Neural cell (in vitro differentiated cells): ENCODE results near the gene AHCYL1. TPM values are rescaled to one million over a fixed set of nuclear protein-coding genes. Genes with fewer than 3 reads are reported as not detected.

ENCODE experiments used
- H2AFZ ChIP-seq: fragments of 200-600, 300-800 bp; sonication (generic), shearing (Covaris generic); 2 replicates; pipeline ENCODE4 v1.6.0; 2014; ENCODE audit warnings: low read depth, mild to moderate bottlenecking, antibody characterized with exemption, low read length, moderate library complexity
- H3F3A ChIP-seq: fragments of 200-600 bp; shearing (Covaris generic); 2 replicates; pipeline ENCODE4 v1.6.1; 2016; ENCODE audit warnings: mild to moderate bottlenecking, moderate library complexity, mixed read lengths, antibody characterized with exemption, low read length; ENCODE audit not compliant: insufficient read depth, poor library complexity, severe bottlenecking
- H3K27ac ChIP-seq: fragments of 200-600, 300-800 bp; sonication (generic), shearing (Covaris generic); 2 replicates; pipeline ENCODE4 v1.5.1; 2014; ENCODE audit warnings: mild to moderate bottlenecking, low read length, moderate library complexity
- H3K27me3 ChIP-seq: fragments of 300-800, 200-600 bp; sonication (generic), shearing (Covaris generic); 2 replicates; pipeline ENCODE4 v1.6.0; 2014; ENCODE audit warnings: mild to moderate bottlenecking, low read depth, low read length, moderate library complexity; ENCODE audit not compliant: insufficient read depth
- H3K36me3 ChIP-seq: fragments of 300-800, 200-600 bp; sonication (generic), shearing (Covaris generic); 2 replicates; pipeline ENCODE4 v1.5.1; 2014; ENCODE audit warnings: mild to moderate bottlenecking, antibody characterized with exemption, low read length, moderate library complexity; ENCODE audit not compliant: insufficient read depth
- H3K4me2 ChIP-seq: fragments of 300-800, 200-600 bp; sonication (generic), shearing (Covaris generic); 2 replicates; pipeline ENCODE4 v1.6.0; 2014; ENCODE audit warnings: mild to moderate bottlenecking, low read length
- H3K4me3 ChIP-seq: fragments of 300-800, 200-600 bp; sonication (generic), shearing (Covaris generic); 2 replicates; pipeline ENCODE4 v1.5.1; 2014; ENCODE audit warnings: mild to moderate bottlenecking, low read length, moderate library complexity
- H3K79me2 ChIP-seq: fragments of 200-600 bp; shearing (Covaris generic); replicated peaks from 2 replicates; pipeline ENCODE4 v1.6.0; 2014; ENCODE audit warnings: mild to moderate bottlenecking, low read length, moderate library complexity; ENCODE audit not compliant: insufficient read depth
- H3K9ac ChIP-seq: fragments of 300-800, 200-600 bp; sonication (generic), shearing (Covaris generic); 2 replicates; pipeline ENCODE4 v1.6.1; 2016; ENCODE audit warnings: mild to moderate bottlenecking, low read length, mixed read lengths
- H3K9me2 ChIP-seq: fragments of 200-600 bp; shearing (Covaris generic); 2 replicates; pipeline ENCODE4 v1.6.1; 2016; ENCODE audit warnings: mild to moderate bottlenecking, low read length, mixed read lengths; ENCODE audit not compliant: insufficient read depth
- H3K9me3 ChIP-seq: fragments of 200-600, 300-800 bp; sonication (generic), shearing (Covaris generic); 2 replicates; pipeline ENCODE4 v1.6.1; 2016; ENCODE audit warnings: mild to moderate bottlenecking, mixed run types, low read length, moderate library complexity, mixed read lengths
- H4K20me1 ChIP-seq: fragments of 200-600 bp; shearing (Covaris generic); 2 replicates; pipeline ENCODE4 v1.6.1; 2016; ENCODE audit warnings: mild to moderate bottlenecking, mixed run types; ENCODE audit not compliant: insufficient read depth
- CTCF ChIP-seq: fragments of 450-650 bp; IDR thresholded peaks from 2 replicates; pipeline ENCODE4 v1.5.1; 2014; ENCODE audit warnings: antibody characterized with exemption, mild to moderate bottlenecking, moderate library complexity; ENCODE audit not compliant: poor library complexity, severe bottlenecking
- EP300 ChIP-seq: fragments of 450-650 bp; conservative IDR thresholded peaks from 2 replicates; pipeline ENCODE4 v1.6.1; 2014; ENCODE audit warnings: antibody characterized with exemption, mild to moderate bottlenecking, moderate library complexity; ENCODE audit not compliant: poor library complexity, severe bottlenecking
- EZH2 ChIP-seq: fragments of 200-600, 300-800 bp; shearing (Covaris generic), sonication (generic); IDR thresholded peaks from 2 replicates; pipeline ENCODE4 v1.6.1; 2014; ENCODE audit warnings: antibody characterized with exemption, low read length, borderline replicate concordance, mild to moderate bottlenecking; ENCODE audit not compliant: insufficient read depth, poor library complexity, severe bottlenecking
- MXI1 ChIP-seq: fragments of 450-650 bp; conservative IDR thresholded peaks from 2 replicates; pipeline ENCODE4 v1.6.1; 2014; ENCODE audit warnings: antibody characterized with exemption, mild to moderate bottlenecking; ENCODE audit not compliant: poor library complexity, severe bottlenecking
- POLR2AphosphoS5 ChIP-seq: IDR thresholded peaks from 2 replicates; pipeline ENCODE4 v1.6.1; 2012
- RAD21 ChIP-seq: fragments of 450-650 bp; conservative IDR thresholded peaks from 2 replicates; pipeline ENCODE4 v1.6.1; 2014; ENCODE audit warnings: antibody characterized with exemption, mild to moderate bottlenecking, moderate library complexity
- REST ChIP-seq: IDR thresholded peaks from 2 replicates; pipeline ENCODE4 v1.6.1; 2012; ENCODE audit warnings: borderline replicate concordance
- SMC3 ChIP-seq: fragments of 450-650 bp; conservative IDR thresholded peaks from 2 replicates; pipeline ENCODE4 v1.6.1; 2014; ENCODE audit warnings: antibody characterized with exemption, mild to moderate bottlenecking, moderate library complexity; ENCODE audit not compliant: poor library complexity
- TAF1 ChIP-seq: IDR thresholded peaks from 2 replicates; pipeline ENCODE4 v1.6.1; 2012; ENCODE audit warnings: low read depth
- polyA plus RNA-seq: library from polyadenylated mRNA; depleted of rRNA; stranded (reverse); fragments of >200 nt; gene quantifications from 2 replicates; pipeline ENCODE4 v1.2.3, GENCODE V29; 2014

AHCYL1 gene
- polyA plus RNA-seq, 1 donor from 2014 or later = 48.7 TPM

GRCh38 chr1:109963864-109964263 lies 20.7 kb upstream of the AHCYL1 start:
- H3K4me2 ChIP-seq = no peak overlapping the region

GRCh38 chr1:109969146-109969829 lies 15.3 kb upstream of the AHCYL1 start:
- H3F3A ChIP-seq = no peaks in the 10 kb centered on the region
- H4K20me1 ChIP-seq = no peaks in the 10 kb centered on the region
- no peak overlapping the region for H2AFZ ChIP-seq
- no peak overlapping the region for H3K4me3 ChIP-seq
- H3K9me2 ChIP-seq = no peaks in the 10 kb centered on the region
- no peak overlapping the region for H3K4me2 ChIP-seq
- H3K79me2 ChIP-seq = no peaks in the 10 kb centered on the region
- no peak overlapping the region for H3K27ac ChIP-seq
- no peaks in the 10 kb centered on the region for H3K9me3 ChIP-seq
- no peaks in the 10 kb centered on the region for H3K27me3 ChIP-seq
- no peaks in the 10 kb centered on the region for H3K36me3 ChIP-seq
- no peak overlapping the region for H3K9ac ChIP-seq
- no peak for TF ChIP-seq CTCF
- TF ChIP-seq SMC3 = no peak
- no peak for TF ChIP-seq EZH2
- no peak for TF ChIP-seq MXI1
- TF ChIP-seq RAD21 = no peak
- no peak for TF ChIP-seq EP300
- no peak for TF ChIP-seq TAF1
- no peak for TF ChIP-seq POLR2AphosphoS5

More at GRCh38 chr1:109963864-109964263, 20.7 kb upstream of the AHCYL1 start:
- Histone ChIP-seq H3K36me3 (no peaks in the 10 kb centered on the region), H3K27me3 (no peaks in the 10 kb centered on the region), H3K79me2 (no peaks in the 10 kb centered on the region), H3K9me3 (no peaks in the 10 kb centered on the region), H4K20me1 (no peaks in the 10 kb centered on the region), H3K9me2 (no peaks in the 10 kb centered on the region), H3K27ac (no peak overlapping the region), H3K9ac (no peak overlapping the region), H2AFZ (no peak overlapping the region), H3K4me3 (no peak overlapping the region), H3F3A (no peaks in the 10 kb centered on the region)
- TF ChIP-seq MXI1 (no peak), POLR2AphosphoS5 (no peak), CTCF (no peak), EP300 (no peak), EZH2 (no peak), RAD21 (no peak), TAF1 (no peak), REST (no peak), SMC3 (no peak)
